ENCODE results near the gene CRACR2A.
A peak's percentile ranks its signal among the peaks of the same experiment; 100 is the strongest.

Gene CRACR2A, protein sequence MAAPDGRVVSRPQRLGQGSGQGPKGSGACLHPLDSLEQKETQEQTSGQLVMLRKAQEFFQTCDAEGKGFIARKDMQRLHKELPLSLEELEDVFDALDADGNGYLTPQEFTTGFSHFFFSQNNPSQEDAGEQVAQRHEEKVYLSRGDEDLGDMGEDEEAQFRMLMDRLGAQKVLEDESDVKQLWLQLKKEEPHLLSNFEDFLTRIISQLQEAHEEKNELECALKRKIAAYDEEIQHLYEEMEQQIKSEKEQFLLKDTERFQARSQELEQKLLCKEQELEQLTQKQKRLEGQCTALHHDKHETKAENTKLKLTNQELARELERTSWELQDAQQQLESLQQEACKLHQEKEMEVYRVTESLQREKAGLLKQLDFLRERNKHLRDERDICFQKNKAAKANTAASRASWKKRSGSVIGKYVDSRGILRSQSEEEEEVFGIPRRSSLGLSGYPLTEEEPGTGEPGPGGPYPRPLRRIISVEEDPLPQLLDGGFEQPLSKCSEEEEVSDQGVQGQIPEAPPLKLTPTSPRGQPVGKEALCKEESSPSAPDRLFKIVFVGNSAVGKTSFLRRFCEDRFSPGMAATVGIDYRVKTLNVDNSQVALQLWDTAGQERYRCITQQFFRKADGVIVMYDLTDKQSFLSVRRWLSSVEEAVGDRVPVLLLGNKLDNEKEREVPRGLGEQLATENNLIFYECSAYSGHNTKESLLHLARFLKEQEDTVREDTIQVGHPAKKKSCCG

GRCh38 chr12:3752741-3753486 lies at the start of gene CRACR2A:
Gene CRACR2A (minus strand): TSS chr12:3753109. CDS start chr12:3696999, 56,110 bp downstream.
- peak; percentile 71 for DNase-seq (ENCODE audit: low spot score)

GRCh38 chr12:3797531-3798048 lies 44.7 kb upstream of the CRACR2A start:
- DNase-seq (ENCODE audit: low spot score) = no peak

GRCh38 chr12:3795492-3796133 lies 42.7 kb upstream of the CRACR2A start:
- DNase-seq (ENCODE audit: low spot score) = no peak

DNA sequence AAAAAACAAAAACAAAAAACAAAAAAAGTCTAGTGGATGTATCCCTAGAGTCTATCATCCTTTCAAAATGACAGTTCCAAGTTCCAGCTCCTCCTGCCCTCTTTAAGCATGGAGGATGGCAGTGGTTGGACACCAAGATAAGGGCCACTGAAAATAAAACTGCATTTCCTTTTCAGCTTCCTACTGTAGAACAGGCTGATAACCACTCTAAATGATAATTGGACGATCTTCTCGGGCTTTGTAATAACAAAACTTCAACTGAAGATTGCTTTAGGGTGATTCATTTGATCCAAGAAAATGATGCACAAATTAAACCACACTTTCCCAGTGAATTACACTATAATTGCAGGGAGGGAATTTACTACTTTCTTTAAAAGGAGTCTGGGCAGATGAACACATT lies 42.2 kb upstream of the CRACR2A start:
- no peak for DNase-seq (ENCODE audit: low spot score)

- DNase-seq (ENCODE audit: low spot score) = no peak
Measured at GRCh38 chr12:3792623-3793288, 39.8 kb upstream of the CRACR2A start.

DNA sequence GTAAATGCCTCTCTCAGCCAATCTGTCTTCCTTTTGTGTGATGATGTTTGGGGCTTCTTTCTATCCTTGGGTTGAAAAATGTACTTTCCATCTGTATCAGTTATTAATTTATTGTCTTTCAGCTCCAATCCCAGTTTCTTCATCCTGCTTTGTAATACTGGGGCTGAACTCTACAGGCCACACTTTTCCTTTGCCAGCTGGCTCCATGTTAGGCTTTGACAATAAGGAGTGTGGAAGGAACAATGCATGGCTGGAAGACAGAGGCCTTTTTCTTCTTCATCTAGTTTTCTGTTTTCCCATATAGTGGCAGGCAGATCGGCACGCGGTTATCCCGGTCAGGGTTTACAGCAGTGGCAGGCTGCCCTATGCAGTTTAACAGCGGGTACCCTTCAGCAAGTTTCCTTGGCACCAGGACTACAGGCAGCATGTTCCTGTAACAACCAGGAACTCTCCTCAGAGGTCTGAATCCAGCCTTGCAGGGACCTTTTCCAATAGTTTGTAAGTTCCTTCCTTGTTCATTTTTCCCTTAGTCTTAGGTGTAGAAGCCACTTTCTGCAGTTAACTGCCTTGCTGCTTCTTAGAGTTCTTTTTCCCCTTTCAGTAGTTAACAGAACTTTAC lies 38.5 kb upstream of the CRACR2A start:
- DNase-seq (ENCODE audit: low spot score) = no peak

GRCh38 chr12:3790642-3791041 lies 37.7 kb upstream of the CRACR2A start:
- no peak for DNase-seq (ENCODE audit: low spot score)

- no peak for DNase-seq (ENCODE audit: low spot score)
Measured at GRCh38 chr12:3789838-3790237, 36.9 kb upstream of the CRACR2A start.

GRCh38 chr12:3777206-3777809 lies 24.4 kb upstream of the CRACR2A start:
- DNase-seq (ENCODE audit: low spot score) = peak; percentile 61

GRCh38 chr12:3775385-3776035 lies 22.6 kb upstream of the CRACR2A start:
- no peak for DNase-seq (ENCODE audit: low spot score)

DNA sequence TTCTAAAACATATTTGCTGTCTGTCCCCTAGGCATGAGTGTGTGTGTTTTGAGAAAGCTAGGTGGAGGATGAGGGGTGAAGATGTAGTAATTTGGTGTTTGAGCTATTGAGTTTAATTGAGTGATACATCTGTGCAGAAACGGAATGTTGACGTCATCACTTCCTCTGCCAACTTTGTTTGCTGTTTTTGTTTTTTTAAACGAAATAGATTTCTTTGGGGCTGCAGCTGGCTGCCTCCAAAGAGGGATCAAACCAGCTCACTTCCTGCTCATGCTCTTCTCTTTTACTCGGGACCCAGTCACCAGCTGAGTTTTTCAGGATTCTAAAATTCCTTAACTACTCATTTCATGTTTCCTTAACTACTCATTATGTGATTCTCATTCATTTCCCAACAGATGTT lies 19.5 kb upstream of the CRACR2A start:
- peak; percentile 21 for DNase-seq (ENCODE audit: low spot score)

GRCh38 chr12:3771853-3772252 lies 18.9 kb upstream of the CRACR2A start:
- DNase-seq (ENCODE audit: low spot score) = no peak

GRCh38 chr12:3770891-3771290 lies 18.0 kb upstream of the CRACR2A start:
- DNase-seq (ENCODE audit: low spot score) = peak; percentile 81

GRCh38 chr12:3768911-3769447 lies 16.1 kb upstream of the CRACR2A start:
- no peak for DNase-seq (ENCODE audit: low spot score)

DNA sequence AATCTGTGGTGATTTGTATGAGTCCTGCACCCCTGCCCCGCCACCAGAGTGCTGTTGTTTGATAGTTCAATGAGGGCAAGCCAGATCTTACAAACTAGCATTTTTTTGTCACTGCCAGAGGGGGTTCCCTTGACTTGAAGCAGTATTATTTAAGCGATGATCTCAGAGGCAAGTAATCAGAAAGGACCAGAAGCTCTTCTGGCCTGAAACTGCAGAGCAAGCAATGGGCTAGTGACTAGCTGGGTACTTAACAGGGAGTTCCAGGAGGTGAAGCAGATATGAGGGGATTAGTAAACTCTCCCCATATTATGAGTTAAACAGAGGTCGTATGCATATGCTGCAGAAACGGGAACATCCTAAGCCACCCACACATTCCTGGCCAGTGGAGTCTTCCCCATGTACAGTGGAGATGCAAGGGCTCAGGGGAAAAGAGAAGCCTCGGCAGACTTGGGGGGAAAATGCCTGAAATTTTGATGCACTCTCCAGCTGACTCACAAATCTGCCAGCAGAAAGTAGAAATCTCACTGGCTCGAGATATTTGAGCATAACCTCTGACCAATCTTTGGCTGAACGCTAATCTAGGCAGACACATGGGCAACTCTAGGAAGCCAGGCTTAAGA lies 8.3 kb upstream of the CRACR2A start:
- no peak for DNase-seq (ENCODE audit: low spot score)

- DNase-seq (ENCODE audit: low spot score) = no peak
Measured at GRCh38 chr12:3759878-3760277, 7.0 kb upstream of the CRACR2A start.

DNA sequence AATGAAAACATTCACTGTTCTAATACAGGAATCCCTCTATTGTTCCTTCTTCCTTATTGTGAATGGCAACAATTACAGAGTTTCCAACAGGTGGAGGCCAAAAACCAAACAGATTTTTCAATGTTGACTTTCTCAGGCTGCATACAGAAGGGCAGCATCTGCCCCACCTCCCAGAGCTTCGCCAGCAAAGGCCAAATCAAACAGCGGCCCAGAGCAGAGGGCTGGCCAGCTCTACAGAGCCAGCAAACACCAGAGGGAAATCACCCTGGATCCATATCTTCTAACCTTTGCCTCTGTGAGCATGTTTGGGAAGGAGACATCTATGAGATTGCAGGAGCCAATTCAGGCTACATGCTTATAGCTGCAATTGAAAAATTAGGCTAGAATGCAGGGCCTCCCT lies 4.4 kb upstream of the CRACR2A start:
- DNase-seq (ENCODE audit: low spot score) = no peak

GRCh38 chr12:3755898-3756297 lies 3.0 kb upstream of the CRACR2A start:
- no peak for DNase-seq (ENCODE audit: low spot score)

Data from kidney tubule cell (primary cell).